K562 (cell line): ENCODE measurements around the gene PREB.

Experiments used
- CREM ChIP-seq: IDR thresholded peaks from 2 replicates; pipeline ENCODE4 v1.6.1; 2014; ENCODE audit warnings: antibody characterized with exemption, low read depth
- EGR1 ChIP-seq: fragments of 450-650 bp; conservative IDR thresholded peaks from 2 replicates; pipeline ENCODE4 v1.6.1; 2017; ENCODE audit warnings: mild to moderate bottlenecking
- PYGO2 ChIP-seq: fragments of 450-650 bp; IDR thresholded peaks from 2 replicates; pipeline ENCODE4 v1.6.1; 2016; ENCODE audit warnings: mild to moderate bottlenecking, missing genetic modification characterization, moderate library complexity, missing compliant biosample characterization
- SAP30 ChIP-seq: fragments of 200-600 bp; sonication (generic); IDR thresholded peaks from 2 replicates; pipeline ENCODE4 v1.6.1; 2012; ENCODE audit warnings: borderline replicate concordance, low read depth, mild to moderate bottlenecking, moderate library complexity, low read length, control low read depth, inconsistent platforms; ENCODE audit not compliant: insufficient read depth, poor library complexity, severe bottlenecking
- ZFX ChIP-seq: sonication (generic); formaldehyde crosslinking; IDR thresholded peaks from 2 replicates; pipeline ENCODE4 v1.8.0; 2022; ENCODE audit warnings: mild to moderate bottlenecking, missing genetic modification reagents, moderate library complexity
- ZNF143 ChIP-seq: sonication (generic); formaldehyde crosslinking; IDR thresholded peaks from 2 replicates; pipeline ENCODE4 v1.9.0; 2022; ENCODE audit warnings: mild to moderate bottlenecking, missing genetic modification reagents
- TF ChIP-seq, protein P1 (sequence below), 2 experiments: IDR thresholded peaks; 2 replicates each; pipeline ENCODE4 v1.6.1; 2011; ENCODE audit warnings: borderline replicate concordance in 1 of 2, control low read depth in 1 of 2, low read depth in 1 of 2, low read length in 1 of 2, mild to moderate bottlenecking in 1 of 2, mixed read lengths in 1 of 2, moderate library complexity in 1 of 2; ENCODE audit not compliant: insufficient read depth in 1 of 2, insufficient read length in 1 of 2, poor library complexity in 1 of 2, severe bottlenecking in 1 of 2; ENCODE audit errors: extremely low read depth in 1 of 2
- TF ChIP-seq, protein P2 (sequence below), 3 experiments: IDR thresholded peaks in 2 of 3; conservative IDR thresholded peaks in 1 of 3; 2 replicates each; pipeline ENCODE4 v1.5.1; 2011 to 2012; ENCODE audit warnings: low read length in 3 of 3, mild to moderate bottlenecking in 3 of 3, control low read depth in 2 of 3, improper control_type of control experiment in 1 of 3, inconsistent platforms in 1 of 3, low read depth in 1 of 3, mixed read lengths in 1 of 3, moderate library complexity in 1 of 3; ENCODE audit not compliant: insufficient read depth in 2 of 3

DNA sequence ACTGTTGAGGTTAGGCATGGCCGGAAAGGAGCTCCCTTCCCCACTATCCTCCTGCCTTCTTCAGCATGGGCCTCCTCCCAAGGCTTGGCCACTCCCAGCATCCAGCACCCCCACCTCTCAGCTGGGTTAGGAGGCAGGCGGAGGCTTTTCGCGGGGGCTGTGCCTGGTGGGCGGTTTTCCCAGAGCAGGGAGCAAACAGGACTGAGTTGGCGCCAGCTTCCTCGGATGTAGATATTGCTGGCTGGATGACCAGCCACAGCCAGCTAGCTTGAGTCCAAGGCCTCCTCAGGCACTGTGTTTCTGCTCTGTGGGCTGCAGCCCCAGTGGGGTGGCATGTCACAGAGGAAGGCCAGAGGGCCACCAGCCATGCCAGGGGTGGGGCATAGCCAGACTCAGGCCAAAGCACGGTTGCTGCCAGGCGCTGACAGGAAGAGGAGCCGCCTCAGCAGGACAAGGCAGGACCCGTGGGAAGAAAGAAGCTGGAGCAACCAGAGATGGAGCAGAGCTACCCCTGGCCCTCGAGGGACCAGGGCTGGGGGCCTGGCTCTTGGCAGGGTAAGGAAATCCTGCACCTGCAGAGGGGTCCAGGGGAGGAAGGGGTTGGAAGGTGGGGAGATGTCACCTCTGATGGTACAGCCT is 14.5 kb upstream of the PREB start, which contains the start of gene TCF23:
- TF ChIP-seq SAP30: no peak
- TF ChIP-seq ZFX (CRISPR knock-in tag): no peak
- TF ChIP-seq EGR1: peak; percentile 54
- TF ChIP-seq, protein P1, sequence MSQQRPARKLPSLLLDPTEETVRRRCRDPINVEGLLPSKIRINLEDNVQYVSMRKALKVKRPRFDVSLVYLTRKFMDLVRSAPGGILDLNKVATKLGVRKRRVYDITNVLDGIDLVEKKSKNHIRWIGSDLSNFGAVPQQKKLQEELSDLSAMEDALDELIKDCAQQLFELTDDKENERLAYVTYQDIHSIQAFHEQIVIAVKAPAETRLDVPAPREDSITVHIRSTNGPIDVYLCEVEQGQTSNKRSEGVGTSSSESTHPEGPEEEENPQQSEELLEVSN (IDR thresholded peaks at IDR 0.05; ENCODE audit: borderline replicate concordance in 1 of 2, extremely low read depth in 1 of 2, insufficient read depth in 1 of 2, insufficient read length in 1 of 2, low read depth in 1 of 2, low read length in 1 of 2, poor library complexity in 1 of 2, severe bottlenecking in 1 of 2): no peak
- TF ChIP-seq CREM: no peak
- TF ChIP-seq PYGO2 (tag): no peak
- no peak for TF ChIP-seq ZNF143 (CRISPR knock-in tag)
- TF ChIP-seq, protein P2, sequence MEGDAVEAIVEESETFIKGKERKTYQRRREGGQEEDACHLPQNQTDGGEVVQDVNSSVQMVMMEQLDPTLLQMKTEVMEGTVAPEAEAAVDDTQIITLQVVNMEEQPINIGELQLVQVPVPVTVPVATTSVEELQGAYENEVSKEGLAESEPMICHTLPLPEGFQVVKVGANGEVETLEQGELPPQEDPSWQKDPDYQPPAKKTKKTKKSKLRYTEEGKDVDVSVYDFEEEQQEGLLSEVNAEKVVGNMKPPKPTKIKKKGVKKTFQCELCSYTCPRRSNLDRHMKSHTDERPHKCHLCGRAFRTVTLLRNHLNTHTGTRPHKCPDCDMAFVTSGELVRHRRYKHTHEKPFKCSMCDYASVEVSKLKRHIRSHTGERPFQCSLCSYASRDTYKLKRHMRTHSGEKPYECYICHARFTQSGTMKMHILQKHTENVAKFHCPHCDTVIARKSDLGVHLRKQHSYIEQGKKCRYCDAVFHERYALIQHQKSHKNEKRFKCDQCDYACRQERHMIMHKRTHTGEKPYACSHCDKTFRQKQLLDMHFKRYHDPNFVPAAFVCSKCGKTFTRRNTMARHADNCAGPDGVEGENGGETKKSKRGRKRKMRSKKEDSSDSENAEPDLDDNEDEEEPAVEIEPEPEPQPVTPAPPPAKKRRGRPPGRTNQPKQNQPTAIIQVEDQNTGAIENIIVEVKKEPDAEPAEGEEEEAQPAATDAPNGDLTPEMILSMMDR (IDR thresholded peaks at IDR 0.05 in 2 of 3, conservative IDR thresholded peaks at IDR 0.05 in 1 of 3; ENCODE audit: insufficient read depth in 2 of 3, low read depth in 1 of 3, low read length in 3 of 3): no peak
